Measurements from ENCODE around the gene LAMA3.

DNA sequence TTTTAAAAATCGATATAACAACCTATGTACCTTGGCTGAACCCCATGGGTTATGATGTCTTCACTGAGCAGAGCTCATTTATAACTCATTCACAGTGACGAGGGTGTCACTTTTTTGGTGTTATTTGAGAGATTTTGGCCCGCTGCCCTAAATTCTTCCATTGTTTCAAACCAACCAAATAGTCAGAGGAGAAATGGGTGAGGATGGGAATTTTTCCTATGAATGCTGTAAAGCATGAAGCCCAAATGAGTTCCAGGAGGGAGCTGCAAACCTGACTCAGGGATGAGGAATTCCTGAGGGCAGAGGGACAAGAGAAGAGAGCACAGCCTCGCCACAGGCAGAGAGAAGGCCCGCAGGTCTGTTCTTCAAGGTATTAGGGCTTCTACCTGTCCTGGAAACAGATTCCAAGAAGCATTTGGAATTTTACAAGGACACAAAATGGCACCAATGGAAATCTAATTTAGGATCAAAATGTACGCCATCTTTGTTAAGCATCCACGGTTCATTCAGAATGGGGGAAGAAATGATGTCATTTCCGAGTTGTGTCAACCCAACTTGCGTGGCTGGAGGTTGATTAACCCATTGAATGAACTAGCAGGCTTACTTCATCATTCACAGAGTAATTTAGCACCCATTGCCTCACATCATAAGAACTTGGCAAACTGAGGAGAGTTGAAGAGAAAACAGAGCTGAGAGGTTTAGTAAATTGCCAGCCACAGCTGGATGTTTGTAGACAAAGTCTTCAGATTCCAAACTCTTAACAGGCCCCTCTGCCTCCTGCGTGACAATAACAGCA is 133.5 kb downstream of the LAMA3 start:
- TF ChIP-seq EZH2phosphoT487 (IDR thresholded peaks at IDR 0.05; ENCODE audit: borderline replicate concordance) (no peak), POLR2AphosphoS5 (IDR thresholded peaks at IDR 0.05; ENCODE audit: low read depth, low read length) (no peak), CEBPB (IDR thresholded peaks at IDR 0.05; ENCODE audit: low read depth) (no peak), JUND (IDR thresholded peaks at IDR 0.05) (no peak), ZNF274 (IDR thresholded peaks at IDR 0.05; ENCODE audit: low read depth, low read length) (no peak)
- TF ChIP-seq, protein P1, sequence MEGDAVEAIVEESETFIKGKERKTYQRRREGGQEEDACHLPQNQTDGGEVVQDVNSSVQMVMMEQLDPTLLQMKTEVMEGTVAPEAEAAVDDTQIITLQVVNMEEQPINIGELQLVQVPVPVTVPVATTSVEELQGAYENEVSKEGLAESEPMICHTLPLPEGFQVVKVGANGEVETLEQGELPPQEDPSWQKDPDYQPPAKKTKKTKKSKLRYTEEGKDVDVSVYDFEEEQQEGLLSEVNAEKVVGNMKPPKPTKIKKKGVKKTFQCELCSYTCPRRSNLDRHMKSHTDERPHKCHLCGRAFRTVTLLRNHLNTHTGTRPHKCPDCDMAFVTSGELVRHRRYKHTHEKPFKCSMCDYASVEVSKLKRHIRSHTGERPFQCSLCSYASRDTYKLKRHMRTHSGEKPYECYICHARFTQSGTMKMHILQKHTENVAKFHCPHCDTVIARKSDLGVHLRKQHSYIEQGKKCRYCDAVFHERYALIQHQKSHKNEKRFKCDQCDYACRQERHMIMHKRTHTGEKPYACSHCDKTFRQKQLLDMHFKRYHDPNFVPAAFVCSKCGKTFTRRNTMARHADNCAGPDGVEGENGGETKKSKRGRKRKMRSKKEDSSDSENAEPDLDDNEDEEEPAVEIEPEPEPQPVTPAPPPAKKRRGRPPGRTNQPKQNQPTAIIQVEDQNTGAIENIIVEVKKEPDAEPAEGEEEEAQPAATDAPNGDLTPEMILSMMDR (IDR thresholded peaks at IDR 0.05 in 2 of 3, conservative IDR thresholded peaks at IDR 0.05 in 1 of 3; ENCODE audit: borderline replicate concordance in 1 of 3, insufficient read depth in 1 of 3, low read depth in 2 of 3, low read length in 2 of 3) = no peak

Measured in HCT116 (cell line).